Mesodermal cell (in vitro differentiated cells): ENCODE results near the gene LIPF.
"Not testable (repeated sequence)": the region's sequence is repeated elsewhere in the genome, so short reads cannot be mapped to it uniquely, and the experiment has no call there.

Experiments
- H3K27ac ChIP-seq: 2 replicates; pipeline ENCODE4 v1.7.0; 2013; ENCODE audit warnings: mild to moderate bottlenecking, low read depth, low read length, moderate library complexity; ENCODE audit not compliant: severe bottlenecking
- H3K36me3 ChIP-seq: 2 replicates; pipeline ENCODE4 v1.7.1; 2013; ENCODE audit warnings: mild to moderate bottlenecking, low read length, moderate library complexity; ENCODE audit not compliant: control insufficient read depth, insufficient read depth
- H3K4me1 ChIP-seq: one replicate; pipeline ENCODE4 v1.7.1; 2013; ENCODE audit warnings: mild to moderate bottlenecking, low read length; ENCODE audit not compliant: insufficient read depth, control insufficient read depth, poor library complexity, severe bottlenecking
- H3K4me3 ChIP-seq: 2 replicates; pipeline ENCODE4 v1.7.0; 2013; ENCODE audit warnings: low read length, control low read depth, mild to moderate bottlenecking; ENCODE audit not compliant: insufficient read depth, poor library complexity, severe bottlenecking; ENCODE audit errors: extremely low read depth
- H3K9me3 ChIP-seq: 2 replicates; pipeline ENCODE4 v1.7.1; 2013; ENCODE audit warnings: mild to moderate bottlenecking, low read length, moderate library complexity; ENCODE audit not compliant: control insufficient read depth
- WGBS, 2 experiments: methylation state at CpG; one replicate each; pipeline ENCODE4 v1.1.5; 2013; ENCODE audit warnings: missing lambda C conversion rate in 2 of 2; ENCODE audit not compliant: insufficient coverage in 2 of 2; 5-methylcytosine and 5-hydroxymethylcytosine counted together

Gene LIPF

GRCh38 chr10:88647061-88647615, 17.1 kb upstream of the LIPF start:
- no peaks in the 10 kb centered on the region for H3K4me1 ChIP-seq
- WGBS, 2 experiments = 93 to 100% methylated on average over 1 to 2 of the region's 2 CpGs
- H3K36me3 ChIP-seq = no peaks in the 10 kb centered on the region
- H3K9me3 ChIP-seq = no peaks in the 10 kb centered on the region
- no peak overlapping the region for H3K27ac ChIP-seq
- no peak overlapping the region for H3K4me3 ChIP-seq

DNA sequence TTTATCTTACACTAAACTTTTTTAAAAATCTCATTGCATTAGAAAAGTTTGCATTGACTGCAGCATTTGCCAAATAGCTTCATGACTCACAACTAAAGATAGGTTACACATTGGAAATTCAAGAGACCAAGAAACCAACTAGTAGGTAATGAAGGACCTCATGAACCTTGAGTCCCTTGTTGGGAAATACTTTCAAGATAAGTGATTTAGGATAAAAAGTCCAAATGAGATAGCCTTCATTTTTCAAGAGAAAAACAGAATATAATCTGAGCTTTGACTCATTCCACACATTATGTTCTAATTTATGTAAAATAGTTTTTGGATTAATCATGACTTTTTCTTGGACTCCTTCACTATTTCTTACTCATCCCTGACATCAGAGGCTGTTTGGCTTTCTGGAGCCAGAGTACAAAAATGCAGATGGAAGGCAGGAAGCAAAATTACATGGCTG, 13.1 kb upstream of the LIPF start:
- Histone ChIP-seq H3K27ac (no peak overlapping the region), H3K4me3 (no peak overlapping the region), H3K4me1 (no peaks in the 10 kb centered on the region), H3K36me3 (no peaks in the 10 kb centered on the region), H3K9me3 (no peaks in the 10 kb centered on the region)

GRCh38 chr10:88652616-88653015, 11.6 kb upstream of the LIPF start:
- WGBS, 2 experiments = no CpG with 5 or more reads among the region's 2 CpGs
- no peak overlapping the region for H3K27ac ChIP-seq
- H3K9me3 ChIP-seq = no peaks in the 10 kb centered on the region
- H3K4me3 ChIP-seq = no peak overlapping the region
- H3K4me1 ChIP-seq = no peaks in the 10 kb centered on the region
- H3K36me3 ChIP-seq = no peaks in the 10 kb centered on the region

DNA sequence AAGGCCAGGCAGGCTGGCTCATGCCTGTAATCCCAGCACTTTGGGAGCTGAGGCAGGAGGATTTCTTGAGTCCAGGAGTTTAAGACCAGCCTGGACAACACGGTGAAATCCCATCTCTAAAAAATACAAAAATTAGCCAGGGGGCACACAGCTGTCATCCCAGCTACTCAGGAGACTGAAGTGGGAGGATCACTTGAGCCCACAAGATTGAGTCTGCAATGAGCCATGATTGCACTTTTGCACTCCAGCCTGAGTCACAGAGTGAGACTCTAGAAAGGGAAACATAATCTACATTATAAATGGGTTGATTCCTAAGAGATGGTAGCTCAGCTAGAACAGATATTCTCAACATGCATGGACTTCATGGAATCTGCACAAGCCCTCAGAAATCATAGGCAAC, 6.3 kb upstream of the LIPF start:
- Histone ChIP-seq H3K36me3 (no peaks in the 10 kb centered on the region), H3K27ac (no peak overlapping the region), H3K4me3 (no peak overlapping the region), H3K4me1 (no peaks in the 10 kb centered on the region), H3K9me3 (no peaks in the 10 kb centered on the region)
- WGBS, 2 experiments = no CpG with 5 or more reads among the region's 1 CpG

DNA sequence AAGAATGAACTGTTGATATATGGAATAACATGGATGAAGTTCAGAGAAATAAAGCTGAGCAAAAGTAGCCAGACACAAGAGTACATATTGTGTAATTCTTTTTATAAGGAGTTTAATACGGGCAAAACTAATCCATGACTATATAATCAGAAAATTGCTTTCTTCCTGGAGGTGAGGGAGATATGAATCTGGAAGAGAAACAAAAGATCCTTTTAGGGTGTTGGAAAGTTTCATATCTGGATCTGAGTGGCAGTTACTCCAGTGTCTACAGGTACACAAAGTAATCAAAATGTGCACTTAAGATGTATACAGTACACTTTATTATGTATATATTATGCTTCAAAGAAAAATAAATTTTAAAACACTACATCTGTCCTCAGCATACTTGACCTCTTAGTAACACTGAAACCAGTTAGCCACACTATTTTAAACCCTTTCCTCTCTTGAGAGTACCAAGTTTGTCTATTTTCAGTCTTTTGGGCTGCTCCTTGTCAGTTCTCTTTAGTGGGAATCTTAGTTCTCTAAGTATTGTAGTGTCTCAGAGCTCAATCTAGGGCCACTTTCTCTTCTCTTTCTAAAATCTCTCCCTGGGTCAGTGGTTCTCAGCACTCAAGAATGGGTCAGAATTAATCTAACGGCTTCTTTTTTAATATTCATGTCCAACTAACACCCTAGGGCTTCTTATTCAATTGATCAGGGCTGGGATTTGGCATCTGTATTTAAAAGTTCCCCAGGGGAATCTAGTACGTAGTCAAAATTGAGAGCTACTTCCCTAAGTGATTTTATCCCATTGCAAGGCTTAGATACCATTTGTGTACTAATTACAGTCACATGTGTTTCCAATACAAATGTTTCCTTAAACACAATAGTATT, 4.3 kb upstream of the LIPF start:
- no peaks in the 10 kb centered on the region for H3K4me1 ChIP-seq
- WGBS, 2 experiments = 40% methylated on average over 1 of the region's 3 CpGs; no CpG with 5 or more reads in 1 of the 2 experiments
- no peak overlapping the region for H3K27ac ChIP-seq
- no peak overlapping the region for H3K4me3 ChIP-seq
- no peaks in the 10 kb centered on the region for H3K9me3 ChIP-seq
- H3K36me3 ChIP-seq = no peaks in the 10 kb centered on the region

DNA sequence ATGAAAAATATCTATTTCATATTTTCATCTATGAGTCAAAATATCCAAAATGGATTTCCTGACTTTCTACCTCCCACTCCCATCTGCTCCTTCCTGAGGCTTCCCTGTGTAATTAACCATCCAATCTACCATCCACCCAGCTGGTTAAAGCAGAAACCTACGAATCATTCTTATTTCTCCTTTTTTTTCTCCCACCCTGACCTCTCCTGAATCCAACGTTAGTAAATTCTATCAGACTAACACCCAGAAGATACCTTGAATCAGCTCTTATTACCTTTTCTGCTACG, 3.7 kb upstream of the LIPF start:
- Histone ChIP-seq H3K4me1 (no peaks in the 10 kb centered on the region), H3K4me3 (no peak overlapping the region), H3K36me3 (no peaks in the 10 kb centered on the region), H3K27ac (no peak overlapping the region), H3K9me3 (no peaks in the 10 kb centered on the region)
- WGBS, 2 experiments = 58 to 63% methylated on average over 2 of the region's 3 CpGs

DNA sequence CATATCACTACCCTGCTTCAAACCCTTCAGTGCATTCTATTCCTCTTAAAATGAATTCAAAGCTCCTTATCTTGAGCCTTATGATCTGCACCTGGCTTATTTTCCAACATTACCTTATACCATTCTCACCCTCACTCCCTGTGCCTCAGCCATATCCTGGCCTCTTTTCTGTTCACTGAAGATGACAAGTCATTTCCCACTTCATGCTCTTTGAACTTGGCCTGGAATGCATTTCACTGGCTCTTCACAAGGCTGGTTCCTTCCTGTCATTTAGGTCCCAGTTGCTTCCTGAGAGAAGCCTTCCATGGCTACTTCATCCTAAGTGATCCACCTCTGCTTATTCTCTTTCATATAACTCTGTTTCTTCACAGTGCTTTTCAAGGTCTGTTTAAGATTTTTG, 3.2 kb upstream of the LIPF start:
- Histone ChIP-seq H3K27ac (no peak overlapping the region), H3K4me1 (no peaks in the 10 kb centered on the region), H3K9me3 (no peaks in the 10 kb centered on the region), H3K36me3 (no peaks in the 10 kb centered on the region), H3K4me3 (no peak overlapping the region)

GRCh38 chr10:88661577-88661976, 2.7 kb upstream of the LIPF start:
- H3K4me1 ChIP-seq = no peaks in the 10 kb centered on the region
- no peak overlapping the region for H3K4me3 ChIP-seq
- no peaks in the 10 kb centered on the region for H3K36me3 ChIP-seq
- no peak overlapping the region for H3K27ac ChIP-seq
- H3K9me3 ChIP-seq = no peaks in the 10 kb centered on the region

- H3K4me3 ChIP-seq, H3K36me3 ChIP-seq, H3K4me1 ChIP-seq, H3K9me3 ChIP-seq, H3K27ac ChIP-seq: not testable (repeated sequence)
- WGBS, 2 experiments = 85 to 93% methylated on average over 2 of the region's 2 CpGs
Observed at GRCh38 chr10:88663153-88663552, 1.1 kb upstream of the LIPF start.

DNA sequence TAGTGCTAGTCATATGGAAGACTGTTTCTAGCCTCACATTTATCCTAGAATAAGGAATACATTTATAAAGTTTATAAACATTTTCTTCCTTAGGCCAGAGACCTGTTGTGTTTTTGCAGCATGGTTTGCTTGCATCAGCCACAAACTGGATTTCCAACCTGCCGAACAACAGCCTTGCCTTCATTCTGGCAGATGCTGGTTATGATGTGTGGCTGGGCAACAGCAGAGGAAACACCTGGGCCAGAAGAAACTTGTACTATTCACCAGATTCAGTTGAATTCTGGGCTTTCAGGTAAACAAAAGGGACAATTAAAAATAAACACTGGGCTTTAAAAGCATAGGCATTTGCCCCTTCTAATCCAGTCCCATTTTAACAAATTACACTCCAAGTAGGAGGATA, 4.2 kb downstream of the LIPF start:
- Histone ChIP-seq H3K36me3 (no peaks in the 10 kb centered on the region), H3K27ac (no peak overlapping the region), H3K9me3 (no peaks in the 10 kb centered on the region), H3K4me1 (no peaks in the 10 kb centered on the region), H3K4me3 (no peak overlapping the region)
- no CpG with 5 or more reads among the region's 1 CpG for WGBS, 2 experiments

DNA sequence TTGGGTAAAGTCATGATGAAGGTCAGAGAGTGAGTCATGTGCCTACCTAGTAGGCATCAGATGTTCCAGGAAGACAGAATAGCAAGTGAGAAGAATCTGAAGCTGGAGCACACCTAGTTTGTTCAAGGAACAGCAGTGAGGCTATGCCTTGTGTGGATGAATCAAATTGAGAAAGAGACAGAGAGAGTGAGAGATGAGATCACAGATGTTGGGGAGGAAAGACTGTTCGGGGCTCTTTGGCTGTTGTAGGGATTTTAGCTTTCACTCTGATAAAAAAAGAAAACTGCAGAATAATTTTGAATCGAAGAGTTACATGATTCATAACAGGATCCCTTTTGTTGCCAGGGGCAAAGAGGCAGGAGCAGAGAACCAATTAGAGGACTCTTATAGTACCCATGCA, 6.3 kb downstream of the LIPF start:
- Histone ChIP-seq H3K4me3 (no peak overlapping the region), H3K4me1 (no peaks in the 10 kb centered on the region), H3K36me3 (no peaks in the 10 kb centered on the region), H3K27ac (no peak overlapping the region), H3K9me3 (no peaks in the 10 kb centered on the region)
- WGBS, 2 experiments = 92 to 93% methylated on average over 1 to 2 of the region's 2 CpGs
